ENCODE data around the gene ACAA1.

ACAA1 gene

DNA sequence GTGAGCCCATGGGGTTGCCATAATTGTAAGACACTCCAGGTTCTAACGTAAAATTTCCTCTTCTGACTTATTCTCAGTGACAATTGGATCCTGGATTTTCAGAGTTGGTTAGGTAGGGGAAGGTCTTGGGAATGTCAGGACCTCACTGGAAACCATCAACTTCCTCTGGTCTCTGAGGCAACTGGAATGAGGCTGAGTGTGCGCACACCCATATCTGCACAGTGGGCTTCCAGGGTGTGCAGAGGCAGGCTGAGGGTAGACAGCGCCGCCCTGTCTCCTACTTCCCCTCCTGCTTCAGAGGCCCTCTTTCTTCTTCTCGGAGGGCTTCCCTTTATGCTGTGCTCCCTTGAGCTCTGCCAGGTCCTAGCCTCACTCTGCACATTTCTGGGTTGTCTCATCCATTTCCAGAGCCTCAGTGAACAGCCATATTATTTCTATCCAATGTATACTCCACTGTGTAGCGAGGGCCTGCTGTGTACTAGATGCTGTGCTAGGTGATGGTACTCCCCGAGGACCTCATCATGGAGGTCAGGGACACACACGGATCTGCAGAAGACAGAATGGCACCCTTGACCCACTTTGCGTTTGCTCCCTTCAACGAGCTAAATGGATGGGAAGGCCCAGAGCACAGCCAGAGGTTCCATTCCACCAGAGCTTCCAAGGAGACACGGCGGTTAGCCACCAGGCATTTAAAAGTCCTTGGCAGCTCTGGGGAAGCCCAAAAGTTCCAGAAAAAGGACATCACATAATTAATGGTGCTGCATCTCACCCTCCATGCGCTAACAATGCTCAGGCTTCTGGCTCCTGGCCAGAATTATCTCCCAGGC is 18.3 kb downstream of the ACAA1 start:
- no peak for DNase-seq

DNA sequence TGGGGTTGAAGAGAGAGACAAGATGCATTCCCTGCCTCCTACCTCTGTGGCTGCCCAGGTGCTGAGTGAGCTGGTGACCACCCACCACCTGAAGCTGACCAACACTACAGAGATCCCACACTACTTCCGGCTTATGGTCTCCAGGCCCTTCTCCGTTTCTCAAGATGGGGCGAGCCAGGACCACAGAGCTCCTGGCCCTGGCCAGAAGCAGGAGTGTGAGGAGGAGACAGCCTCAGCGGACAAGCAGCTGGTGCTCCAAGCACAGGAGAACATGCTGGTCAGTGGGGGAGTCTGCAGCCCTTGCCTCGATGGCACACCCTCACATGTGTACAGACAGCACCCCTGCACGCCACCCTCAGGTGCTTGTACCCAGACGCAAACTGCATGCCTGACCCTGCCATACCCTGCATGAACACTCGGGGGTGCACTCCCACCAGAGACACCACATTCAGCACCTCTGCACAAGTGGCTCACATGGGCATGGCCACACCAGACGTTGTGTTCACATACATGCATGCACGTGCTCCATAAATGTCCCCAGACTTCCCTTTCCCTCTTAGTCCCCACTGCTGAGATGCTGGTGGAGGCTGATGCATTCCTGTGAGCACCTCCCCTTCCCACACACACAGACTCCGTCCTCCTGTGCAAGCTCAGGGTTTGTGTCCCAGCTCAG is 19.0 kb downstream of the ACAA1 start:
- DNase-seq = peak; percentile 73

DNA sequence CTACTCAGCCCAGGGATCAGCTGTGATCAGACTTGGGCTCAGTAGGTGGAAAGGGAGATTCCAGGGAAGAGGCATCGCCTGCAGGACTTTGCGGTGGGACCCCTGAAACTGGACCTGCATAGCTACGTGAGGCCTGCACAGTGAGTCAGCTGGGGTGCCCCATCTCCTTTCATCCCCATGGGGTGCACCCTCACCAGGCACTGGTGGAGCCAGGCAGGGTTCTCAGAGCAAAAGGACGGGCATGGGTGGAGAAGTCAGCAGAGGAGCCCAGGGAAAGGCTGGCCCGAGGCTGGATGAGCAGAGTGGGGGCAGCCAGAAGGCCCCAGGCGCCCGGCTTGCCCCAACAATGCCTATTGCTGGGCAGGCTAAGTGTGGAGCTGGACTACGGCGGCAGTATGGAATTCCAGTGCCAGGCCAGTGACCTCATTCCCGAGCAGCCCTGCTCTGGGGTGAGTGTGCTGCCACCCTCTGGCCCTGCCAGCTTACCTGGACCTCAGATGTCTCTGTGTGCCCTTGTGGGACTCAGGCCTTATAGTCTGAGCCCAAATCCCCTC is 19.7 kb downstream of the ACAA1 start:
- DNase-seq = no peak

DNA sequence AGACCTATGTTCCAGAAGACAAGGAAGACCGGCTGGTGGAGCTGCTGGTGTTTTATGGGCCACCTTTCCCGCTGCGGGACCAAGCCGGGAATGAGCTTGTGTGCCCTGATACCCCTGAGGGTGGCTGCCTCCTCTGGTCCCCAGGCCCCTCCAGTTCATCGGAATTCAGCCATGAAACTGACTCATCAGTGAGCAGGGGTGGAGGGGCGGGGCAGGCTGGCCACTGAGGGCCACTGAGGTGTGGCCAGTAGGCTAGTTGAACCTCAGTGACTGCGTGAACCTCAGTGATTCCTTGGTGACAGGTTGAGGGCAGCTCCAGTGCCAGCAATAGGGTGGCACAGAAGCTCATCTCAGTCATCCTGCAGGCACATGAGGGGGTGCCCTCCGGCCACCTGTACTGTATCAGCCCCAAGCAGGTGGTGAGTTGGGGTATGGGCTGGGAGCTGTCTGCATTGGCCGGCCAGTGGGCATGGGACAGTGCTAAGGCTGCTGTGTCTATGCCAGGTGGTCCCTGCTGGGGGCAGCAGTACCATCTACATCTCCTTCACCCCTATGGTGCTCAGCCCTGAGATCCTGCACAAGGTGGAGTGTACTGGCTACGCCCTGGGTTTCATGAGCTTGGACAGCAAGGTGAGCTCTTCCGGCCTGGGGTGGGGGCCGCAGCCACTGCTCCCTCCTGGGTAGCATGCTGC is 20.3 kb downstream of the ACAA1 start:
- DNase-seq = no peak

DNA sequence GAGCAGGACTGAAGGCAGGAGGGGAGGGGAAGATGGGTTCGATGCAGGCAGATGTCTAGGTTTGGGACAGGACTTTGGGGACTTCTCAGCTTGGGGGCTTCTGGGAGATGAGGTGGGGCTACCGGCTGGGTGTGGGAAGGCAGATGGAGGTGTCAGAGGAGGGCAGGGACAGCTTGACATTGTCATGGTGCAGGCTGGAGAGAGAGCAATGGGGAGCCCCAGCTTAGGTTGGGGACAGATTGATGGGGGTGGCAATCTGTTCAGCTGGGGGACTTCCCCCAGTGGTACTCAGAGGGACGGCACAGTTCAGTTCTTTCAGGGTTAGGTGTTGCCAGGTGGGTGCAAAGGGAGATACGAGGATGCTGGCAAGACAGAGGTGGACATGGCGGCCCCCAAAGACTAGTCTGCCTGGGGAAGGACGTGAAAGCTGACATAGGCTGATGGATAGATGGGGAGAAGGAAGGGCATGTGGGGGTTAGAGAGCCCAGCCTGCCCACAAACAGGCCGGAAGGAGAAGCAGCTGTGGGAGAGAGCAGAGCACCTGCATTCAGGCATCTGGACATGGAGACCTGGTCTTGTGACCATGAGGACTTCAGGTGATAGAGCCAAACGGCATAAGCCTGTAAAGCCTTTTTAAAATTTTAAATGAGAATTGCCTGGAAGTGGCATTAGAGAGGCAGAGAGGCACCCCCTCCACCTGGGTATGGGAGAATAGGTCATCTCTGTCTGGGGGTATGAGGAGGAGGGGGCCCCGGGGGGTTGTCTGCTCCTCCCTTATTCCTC is 21.1 kb downstream of the ACAA1 start:
- DNase-seq = no peak

DNA sequence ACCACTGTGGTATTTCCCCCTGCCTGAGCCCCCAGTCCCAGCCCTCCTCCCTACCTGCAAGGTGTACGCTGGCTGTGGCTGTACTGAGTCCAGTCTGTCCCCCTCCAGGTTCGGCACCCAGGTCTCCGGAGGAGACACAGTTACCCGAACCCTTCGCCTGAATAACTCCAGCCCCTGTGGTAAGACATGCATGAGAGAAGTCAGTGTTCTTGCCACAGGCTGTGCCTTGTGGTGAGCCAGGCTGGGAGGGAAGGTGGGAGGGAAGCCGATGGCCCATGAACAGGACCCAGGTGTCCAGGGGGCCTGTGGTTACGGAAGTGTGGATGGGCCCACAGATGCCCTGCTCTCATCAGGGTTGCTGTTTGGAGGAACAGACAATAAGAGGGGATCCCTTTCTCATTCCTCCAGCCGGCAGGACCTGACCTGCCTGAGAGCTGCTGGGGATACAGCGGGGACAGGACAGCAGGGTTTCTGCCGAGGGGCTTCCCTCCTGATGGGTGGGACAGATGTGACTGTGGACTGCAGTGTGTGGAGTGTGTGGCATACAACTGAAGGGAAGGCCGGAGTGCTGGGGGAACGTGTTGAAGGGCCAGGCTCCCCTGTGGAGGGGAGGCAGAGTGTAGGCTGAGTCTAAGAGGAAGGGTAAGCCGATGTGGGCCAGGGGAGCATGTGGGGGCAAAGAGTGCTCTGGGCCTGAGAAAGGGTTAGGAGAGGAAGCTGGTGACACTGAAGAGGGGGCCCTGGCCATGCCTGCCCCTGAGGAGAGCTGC is 21.9 kb downstream of the ACAA1 start:
- DNase-seq = no peak

DNA sequence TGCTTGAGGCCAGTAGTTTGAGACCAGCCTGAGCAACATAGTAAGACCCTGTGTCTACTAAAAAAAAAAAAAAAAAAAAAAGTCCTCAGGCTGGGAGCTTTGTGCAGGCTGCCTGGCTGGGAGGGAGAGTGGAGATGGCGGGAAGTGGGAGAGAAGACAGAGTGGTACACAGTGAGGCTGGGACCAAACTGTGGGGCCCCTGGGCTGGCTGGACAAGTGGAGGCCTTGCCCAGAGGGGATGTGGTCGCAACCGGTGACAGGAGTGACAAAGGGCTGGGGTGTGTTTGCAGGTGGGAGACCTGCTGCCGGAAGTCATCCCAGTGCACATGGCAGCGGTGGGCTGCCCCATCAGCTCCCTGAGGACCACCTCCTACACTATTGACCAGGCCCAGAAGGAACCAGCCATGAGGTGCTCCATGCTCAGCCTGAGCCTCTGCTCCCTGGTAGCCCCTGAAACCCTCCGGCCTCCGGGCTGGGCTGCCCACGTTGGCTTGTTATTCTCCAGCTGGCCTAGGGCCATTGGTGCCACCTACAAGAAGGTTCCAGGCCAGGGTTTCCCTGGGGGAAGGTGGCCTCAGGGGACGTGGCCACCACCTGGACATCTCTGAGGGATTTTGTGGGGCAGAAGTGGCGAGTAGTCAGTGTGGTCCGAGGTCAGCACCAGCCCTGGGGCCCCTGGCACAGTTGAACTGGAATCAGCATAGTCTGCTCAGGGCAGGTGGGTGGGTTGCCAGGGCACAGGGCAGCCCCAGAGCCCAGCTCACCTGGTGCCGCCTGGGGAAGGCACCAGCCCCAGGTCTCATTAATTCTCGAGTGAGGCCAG is 22.7 kb downstream of the ACAA1 start:
- DNase-seq = no peak

DNA sequence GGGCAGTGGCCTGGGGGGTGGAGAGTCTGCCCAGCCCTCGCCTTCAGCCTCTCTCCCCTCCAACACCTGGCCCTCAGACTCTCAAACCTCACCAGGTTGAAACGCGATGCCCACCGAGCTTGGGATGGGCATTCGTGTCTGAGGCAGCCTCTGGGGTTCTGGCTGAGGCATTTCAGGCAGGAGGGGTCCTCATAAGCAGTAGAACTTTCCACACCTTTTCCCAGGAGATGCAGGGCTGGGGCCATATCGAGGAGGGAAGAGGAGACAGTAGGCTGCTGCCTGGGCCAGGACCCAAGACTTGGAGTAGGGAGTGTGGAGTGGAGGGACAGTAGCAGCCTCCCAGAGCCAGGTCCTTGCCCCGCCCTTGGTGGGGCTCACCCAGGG is 24.6 kb downstream of the ACAA1 start:
- DNase-seq = no peak

DNA sequence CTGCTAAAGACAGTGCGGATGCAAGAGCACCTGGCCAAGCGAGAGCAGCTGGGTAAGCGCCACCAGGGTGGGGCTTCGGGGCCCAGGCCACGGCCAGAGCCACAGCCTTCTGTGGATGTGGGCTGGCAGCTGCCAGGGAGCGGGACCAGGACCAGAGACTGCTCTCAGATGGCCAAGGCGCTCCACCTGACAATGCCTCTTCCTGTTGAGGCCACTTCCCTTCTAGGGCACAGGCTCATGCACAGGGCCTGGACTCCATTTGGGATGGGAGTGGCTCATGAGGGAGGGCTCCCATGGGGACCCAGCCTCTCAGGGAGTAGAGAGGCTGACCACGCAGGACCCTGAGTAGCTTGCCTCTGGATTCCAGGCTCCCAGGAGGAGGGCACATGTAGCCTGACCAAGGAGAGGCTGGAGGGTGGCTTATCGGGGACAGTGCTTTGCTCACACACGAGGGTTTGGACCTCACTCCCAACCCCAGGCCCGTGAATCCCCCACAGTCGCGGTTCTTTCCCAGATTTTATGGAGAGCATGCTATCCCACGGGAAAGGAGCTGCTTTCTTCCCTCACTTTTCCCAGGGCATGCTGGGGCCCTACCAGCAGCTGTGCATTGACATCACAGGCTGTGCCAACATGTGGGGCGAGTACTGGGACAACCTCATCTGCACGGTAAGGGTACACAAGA is 25.1 kb downstream of the ACAA1 start:
- DNase-seq = no peak

DNA sequence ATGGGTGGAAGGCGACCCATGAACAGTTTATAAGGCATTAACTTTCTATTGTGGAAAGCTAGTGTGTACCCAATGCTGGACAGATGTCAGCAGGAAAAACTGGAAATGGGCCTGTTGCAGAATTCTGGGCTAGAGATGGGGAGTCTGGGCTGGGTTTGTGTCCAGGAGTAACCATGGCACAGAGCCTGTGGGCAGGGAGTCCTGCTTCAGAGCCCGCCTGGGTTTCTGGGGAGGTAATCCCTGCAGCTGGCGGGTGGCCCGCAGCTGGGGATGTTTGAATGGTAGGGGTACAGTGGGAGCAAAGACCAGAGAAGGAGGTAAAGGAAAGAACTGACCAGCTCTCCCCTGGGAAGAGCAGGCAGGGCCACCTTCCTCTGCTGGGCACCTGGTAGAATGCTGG is 25.7 kb downstream of the ACAA1 start:
- DNase-seq = no peak

DNA sequence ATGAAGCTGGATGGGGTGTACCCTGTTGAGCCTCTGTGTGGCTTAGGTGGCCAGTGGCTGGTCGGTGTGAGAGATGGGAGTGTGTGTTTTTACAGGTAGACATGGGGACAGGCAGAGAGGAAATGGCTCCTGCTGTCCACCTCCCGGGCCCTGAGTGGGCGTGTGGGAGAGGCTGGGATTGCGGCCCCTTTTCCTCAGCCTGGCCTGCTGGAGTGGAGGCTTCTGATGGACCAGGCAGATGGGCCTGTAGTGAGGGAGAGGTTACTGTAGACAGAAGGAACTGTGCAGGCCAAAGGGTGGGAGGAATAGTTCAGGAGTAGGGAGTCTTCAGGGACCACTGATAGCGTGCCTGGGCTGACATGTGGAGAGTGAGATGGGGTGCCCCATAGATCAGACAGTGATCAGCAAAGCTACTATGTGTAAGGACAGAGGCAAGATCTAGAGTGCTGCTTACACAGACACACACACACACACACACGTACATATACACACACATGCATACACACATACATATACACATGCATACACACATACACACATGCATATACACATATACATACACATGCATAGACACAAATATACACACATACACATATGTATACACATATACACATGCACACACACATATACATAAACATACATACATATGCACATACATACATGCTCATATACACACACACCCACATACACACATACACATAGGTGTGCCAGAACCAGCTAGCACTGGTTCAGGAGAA is 26.4 kb downstream of the ACAA1 start:
- no peak for DNase-seq

DNA sequence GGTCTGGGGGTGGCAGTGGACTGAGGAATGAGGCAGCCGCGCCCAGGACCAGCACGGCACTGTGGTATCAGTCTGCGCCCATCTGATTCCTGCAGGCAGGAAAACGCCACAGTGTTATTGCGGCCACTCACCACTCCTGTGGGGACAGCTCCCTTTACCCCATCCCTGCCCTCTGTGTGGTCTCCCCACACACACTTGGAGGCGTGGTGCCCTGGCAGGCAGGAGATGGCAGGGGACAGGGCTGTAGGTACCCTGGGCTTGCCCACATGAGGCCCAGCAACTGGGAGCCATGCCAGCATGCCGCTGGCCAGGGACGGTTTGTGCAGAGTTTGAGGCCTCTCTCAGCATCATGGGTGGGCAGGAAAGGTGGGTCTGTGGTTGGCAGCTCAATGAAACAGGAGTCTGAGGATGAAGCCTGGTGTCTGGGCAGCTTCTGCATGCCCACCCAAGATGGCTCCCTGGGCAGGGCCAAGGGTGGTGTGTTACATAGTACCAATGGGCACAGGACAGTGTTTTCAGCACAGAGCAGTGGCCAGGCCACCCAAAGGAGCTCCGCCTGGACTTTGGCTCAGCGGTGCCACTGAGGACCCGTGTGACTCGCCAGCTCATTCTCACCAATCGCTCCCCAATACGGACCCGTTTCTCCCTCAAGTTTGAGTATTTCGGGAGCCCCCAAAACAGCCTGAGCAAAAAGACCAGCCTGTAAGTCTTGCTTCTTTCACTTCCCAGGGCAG is 27.2 kb downstream of the ACAA1 start:
- no peak for DNase-seq

DNA sequence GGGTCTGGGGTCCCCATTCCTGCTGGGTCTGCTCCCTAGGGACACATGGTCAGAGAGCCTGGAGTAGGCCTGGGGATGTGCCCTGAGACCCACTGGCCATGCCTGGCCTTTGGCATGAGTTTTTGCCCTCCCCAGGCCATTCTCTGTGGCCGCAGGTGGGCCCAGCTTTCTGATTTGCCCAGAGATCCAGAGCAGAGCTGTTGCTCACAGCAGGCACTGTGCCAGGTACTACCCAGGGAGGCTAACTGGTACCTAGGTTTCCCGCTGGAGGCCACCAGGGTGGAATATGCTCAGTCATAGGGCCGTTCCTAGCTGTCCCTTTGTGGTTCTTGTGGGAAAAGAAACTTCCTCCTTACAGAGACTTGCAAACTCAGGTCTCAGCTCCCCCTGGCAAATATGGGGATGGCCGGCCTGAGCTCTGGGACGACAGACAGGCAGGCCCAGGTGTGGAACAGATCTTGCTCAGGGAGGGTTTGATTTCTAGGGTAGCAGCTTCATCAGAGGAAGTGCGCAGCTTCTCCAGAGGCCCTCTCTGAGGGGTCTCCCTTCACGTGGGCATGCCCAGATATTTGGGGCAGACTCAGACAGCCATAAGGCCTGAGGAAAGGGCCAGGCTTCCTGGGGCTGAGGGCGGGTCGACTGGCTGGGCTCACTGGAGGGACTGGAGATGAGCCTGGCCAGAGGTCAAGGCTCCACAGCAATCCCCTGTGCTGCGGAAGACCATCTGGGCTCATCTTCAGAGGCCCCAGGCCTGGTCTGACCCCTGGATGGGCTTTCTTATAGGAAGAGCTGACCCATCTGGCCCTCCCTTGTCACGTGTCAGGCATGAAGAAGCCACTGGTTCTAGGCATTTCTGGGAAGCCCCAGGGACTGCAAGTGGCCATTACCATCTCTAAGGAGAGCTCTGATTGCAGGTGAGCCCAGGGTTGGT is 28.0 kb downstream of the ACAA1 start:
- no peak for DNase-seq

DNA sequence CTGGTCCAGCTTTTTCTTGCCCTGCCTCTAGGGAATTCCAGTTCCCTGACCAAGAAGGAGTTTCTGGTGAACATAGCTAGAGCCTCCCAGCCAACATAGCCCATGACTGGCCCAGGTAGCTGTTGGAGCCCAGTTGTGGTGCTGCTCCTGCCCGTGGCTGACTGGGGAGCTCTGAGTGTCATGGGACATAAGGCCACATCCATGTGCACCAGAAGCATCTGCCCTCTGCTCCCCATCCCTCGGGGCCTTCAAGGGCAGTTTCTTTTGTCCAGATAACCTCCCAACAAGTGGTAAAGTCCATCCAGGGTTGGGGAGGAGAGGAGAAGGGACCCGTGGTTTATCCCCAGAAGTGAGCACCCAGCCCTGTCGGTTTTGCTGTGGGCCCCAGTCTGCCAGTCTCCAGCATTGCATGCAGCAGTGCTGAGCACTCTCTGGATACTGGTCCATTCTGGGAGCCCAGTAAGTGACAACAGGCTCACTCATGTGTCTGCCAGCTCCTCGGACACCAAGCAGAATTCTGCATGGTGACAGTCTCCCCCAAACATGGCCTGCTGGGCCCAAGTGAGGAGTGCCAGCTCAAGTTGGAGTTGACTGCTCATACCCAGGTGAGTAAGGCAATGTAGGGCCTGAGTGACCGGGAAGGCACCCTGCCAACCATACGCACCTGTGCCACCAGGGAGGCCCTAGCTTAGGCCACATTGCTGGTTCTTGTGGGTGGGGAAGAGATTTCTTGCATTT is 28.8 kb downstream of the ACAA1 start:
- no peak for DNase-seq

DNA sequence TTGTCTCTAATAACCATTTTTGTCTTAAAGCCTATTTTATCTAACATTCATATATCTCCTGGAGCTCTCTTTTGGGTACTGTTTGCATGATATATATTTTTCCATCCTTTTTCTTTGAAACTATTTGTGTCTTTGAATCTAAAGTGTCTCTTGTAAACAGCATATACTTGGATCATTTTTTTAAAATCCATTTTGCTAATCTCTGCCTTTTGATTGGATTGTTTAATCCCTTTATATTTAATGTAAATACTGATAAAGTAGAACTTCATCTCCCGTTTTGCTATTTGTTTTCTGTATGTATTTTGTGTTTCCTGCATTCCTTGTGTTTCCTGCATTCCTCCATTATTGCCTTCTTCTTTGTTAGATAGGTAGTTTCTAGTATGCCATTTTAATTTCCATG is 31.4 kb downstream of the ACAA1 start:
- no peak for DNase-seq

DNA sequence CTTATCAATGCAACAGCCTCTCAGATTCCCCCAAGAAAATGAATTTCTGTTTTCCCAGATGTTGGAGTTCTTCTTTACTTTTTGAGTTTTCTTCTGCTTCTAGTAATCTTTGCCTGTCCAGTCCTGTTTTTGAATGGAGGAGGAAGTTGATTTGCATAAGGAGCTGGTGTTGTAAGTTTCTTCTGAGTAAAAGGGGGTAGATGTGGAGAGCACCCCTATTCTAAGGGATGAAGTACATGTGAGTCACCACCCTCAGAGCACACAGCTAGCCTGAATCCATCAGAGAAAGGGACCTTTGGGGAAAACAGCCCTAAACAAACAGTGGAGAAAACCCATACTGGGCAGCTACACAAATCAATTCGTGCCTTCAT is 34.5 kb downstream of the ACAA1 start:
- DNase-seq = no peak

DNA sequence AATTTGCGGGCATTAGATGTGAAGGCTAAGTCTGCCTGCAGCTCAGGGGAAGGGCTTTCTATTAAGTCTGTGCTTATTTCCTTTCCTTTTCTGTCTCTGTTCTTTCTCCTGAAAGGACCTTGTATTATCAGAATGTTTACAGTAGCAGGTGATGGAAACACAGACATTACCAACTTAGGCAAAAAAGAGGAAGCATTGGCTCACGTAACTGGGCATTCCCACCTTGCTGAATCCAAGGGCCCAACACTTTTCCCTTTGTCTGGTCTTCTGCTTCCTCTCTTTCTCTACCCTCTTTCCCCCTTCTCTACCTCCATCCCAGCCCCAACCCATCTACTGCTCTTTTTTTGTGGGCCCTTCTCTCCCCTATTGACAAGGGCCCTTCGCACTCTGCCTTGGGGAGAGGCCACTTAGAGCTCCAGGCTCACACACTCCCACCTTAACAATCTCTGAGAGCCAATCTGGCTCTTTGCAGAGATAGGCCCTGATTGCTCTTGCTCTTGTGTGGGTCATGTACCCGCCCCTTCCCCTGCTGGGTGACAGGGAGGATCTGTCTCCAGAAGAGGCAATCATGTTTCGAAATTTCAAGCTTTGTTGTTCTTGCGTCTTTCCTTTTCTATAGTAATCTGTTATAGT is 35.0 kb downstream of the ACAA1 start:
- DNase-seq = no peak

Measured in activated naive CD4-positive, alpha-beta T cell treated with anti-CD3 and anti-CD28 coated beads, Interleukin-2, amount 50 U/mL, for 16 hours (primary cell).